Measurements from ENCODE around the gene FAM156B. TPM values are rescaled to one million over a fixed set of nuclear protein-coding genes. Genes with fewer than 3 reads are reported as not detected.
"Not testable (repeated sequence)": the region's sequence is repeated elsewhere in the genome, so short reads cannot be mapped to it uniquely, and the experiment has no call there.

FAM156B gene
- total RNA-seq, 1 experiment from 2014 or later, result 10.2 TPM

GRCh38 chrX:52907900-52908299 lies 10.8 kb downstream of the FAM156B start:
- not testable (repeated sequence) for DNase-seq; H4K20me1 ChIP-seq (ENCODE audit: insufficient read depth, low read depth, low read length); H3K27me3 ChIP-seq (ENCODE audit: low read length); H3K9ac ChIP-seq (ENCODE audit: low read length); H3K9me2 ChIP-seq (replicated peaks; ENCODE audit: insufficient read depth, low read length); H3K4me1 ChIP-seq (ENCODE audit: low read length); H3K79me2 ChIP-seq (ENCODE audit: low read length); H3K36me3 ChIP-seq (ENCODE audit: insufficient read depth, low read length); H3K4me2 ChIP-seq (ENCODE audit: low read depth, low read length, poor library complexity, severe bottlenecking); H2AFZ ChIP-seq (ENCODE audit: low read length); H3K4me3 ChIP-seq (ENCODE audit: low read length); H3K9me3 ChIP-seq (ENCODE audit: low read length); H3K27ac ChIP-seq (ENCODE audit: low read length)

- DNase-seq; H3K4me3 ChIP-seq (ENCODE audit: low read length); H2AFZ ChIP-seq (ENCODE audit: low read length); H3K9me2 ChIP-seq (replicated peaks; ENCODE audit: insufficient read depth, low read length); H3K27ac ChIP-seq (ENCODE audit: low read length); H3K36me3 ChIP-seq (ENCODE audit: insufficient read depth, low read length); H4K20me1 ChIP-seq (ENCODE audit: insufficient read depth, low read depth, low read length); H3K27me3 ChIP-seq (ENCODE audit: low read length); H3K4me1 ChIP-seq (ENCODE audit: low read length); H3K9ac ChIP-seq (ENCODE audit: low read length); H3K9me3 ChIP-seq (ENCODE audit: low read length); H3K79me2 ChIP-seq (ENCODE audit: low read length); H3K4me2 ChIP-seq (ENCODE audit: low read depth, low read length, poor library complexity, severe bottlenecking): not testable (repeated sequence)
Observed at GRCh38 chrX:52909313-52909969, 12.3 kb downstream of the FAM156B start.

GRCh38 chrX:52913681-52914080 lies 16.6 kb downstream of the FAM156B start:
- H3K9me3 ChIP-seq (ENCODE audit: low read length); H3K4me1 ChIP-seq (ENCODE audit: low read length); H3K4me3 ChIP-seq (ENCODE audit: low read length); H3K4me2 ChIP-seq (ENCODE audit: low read depth, low read length, poor library complexity, severe bottlenecking); H2AFZ ChIP-seq (ENCODE audit: low read length); H4K20me1 ChIP-seq (ENCODE audit: insufficient read depth, low read depth, low read length); H3K9me2 ChIP-seq (replicated peaks; ENCODE audit: insufficient read depth, low read length); DNase-seq; H3K79me2 ChIP-seq (ENCODE audit: low read length); H3K9ac ChIP-seq (ENCODE audit: low read length); H3K27me3 ChIP-seq (ENCODE audit: low read length); H3K36me3 ChIP-seq (ENCODE audit: insufficient read depth, low read length); H3K27ac ChIP-seq (ENCODE audit: low read length): not testable (repeated sequence)

GRCh38 chrX:52914704-52915103 lies 17.6 kb downstream of the FAM156B start:
- not testable (repeated sequence) for H3K79me2 ChIP-seq (ENCODE audit: low read length); H3K4me3 ChIP-seq (ENCODE audit: low read length); H3K36me3 ChIP-seq (ENCODE audit: insufficient read depth, low read length); H3K27ac ChIP-seq (ENCODE audit: low read length); H2AFZ ChIP-seq (ENCODE audit: low read length); H3K9ac ChIP-seq (ENCODE audit: low read length); H4K20me1 ChIP-seq (ENCODE audit: insufficient read depth, low read depth, low read length); DNase-seq; H3K4me2 ChIP-seq (ENCODE audit: low read depth, low read length, poor library complexity, severe bottlenecking); H3K9me3 ChIP-seq (ENCODE audit: low read length); H3K9me2 ChIP-seq (replicated peaks; ENCODE audit: insufficient read depth, low read length); H3K4me1 ChIP-seq (ENCODE audit: low read length); H3K27me3 ChIP-seq (ENCODE audit: low read length)

GRCh38 chrX:52923781-52924241 lies 26.7 kb downstream of the FAM156B start:
- Histone ChIP-seq H3K27me3 (ENCODE audit: low read length) (no peaks in the 10 kb centered on the region), H3K9me2 (replicated peaks; ENCODE audit: insufficient read depth, low read length) (no peaks in the 10 kb centered on the region), H2AFZ (ENCODE audit: low read length) (peak overlapping the region; percentile 74), H3K4me1 (ENCODE audit: low read length) (peaks cover 57% of the 10 kb centered on the region), H3K4me2 (ENCODE audit: low read depth, low read length, poor library complexity, severe bottlenecking) (peak overlapping the region; percentile 70), H3K4me3 (ENCODE audit: low read length) (peak overlapping the region; percentile 56), H3K9ac (ENCODE audit: low read length) (peak overlapping the region; percentile 70), H4K20me1 (ENCODE audit: insufficient read depth, low read depth, low read length) (no peaks in the 10 kb centered on the region), H3K27ac (ENCODE audit: low read length) (peak overlapping the region; percentile 95), H3K36me3 (ENCODE audit: insufficient read depth, low read length) (peaks cover 6% of the 10 kb centered on the region), H3K9me3 (ENCODE audit: low read length) (no peaks in the 10 kb centered on the region), H3K79me2 (ENCODE audit: low read length) (peaks cover 21% of the 10 kb centered on the region)
- peak; percentile 90 for DNase-seq

GRCh38 chrX:52930214-52930613 lies 33.1 kb downstream of the FAM156B start:
- H3K9me2 ChIP-seq (replicated peaks; ENCODE audit: insufficient read depth, low read length); H3K4me3 ChIP-seq (ENCODE audit: low read length); H3K9me3 ChIP-seq (ENCODE audit: low read length); H3K27me3 ChIP-seq (ENCODE audit: low read length); H2AFZ ChIP-seq (ENCODE audit: low read length); H3K36me3 ChIP-seq (ENCODE audit: insufficient read depth, low read length); DNase-seq; H3K9ac ChIP-seq (ENCODE audit: low read length); H3K4me2 ChIP-seq (ENCODE audit: low read depth, low read length, poor library complexity, severe bottlenecking); H4K20me1 ChIP-seq (ENCODE audit: insufficient read depth, low read depth, low read length); H3K27ac ChIP-seq (ENCODE audit: low read length): not testable (repeated sequence)
- Histone ChIP-seq H3K79me2 (ENCODE audit: low read length) (peaks cover 15% of the 10 kb centered on the region), H3K4me1 (ENCODE audit: low read length) (peaks cover 29% of the 10 kb centered on the region)

- DNase-seq, result peak; percentile 38
- Histone ChIP-seq H3K9me3 (ENCODE audit: low read length) (no peaks in the 10 kb centered on the region), H3K4me3 (ENCODE audit: low read length) (no peak overlapping the region), H3K9me2 (replicated peaks; ENCODE audit: insufficient read depth, low read length) (no peaks in the 10 kb centered on the region), H3K9ac (ENCODE audit: low read length) (no peak overlapping the region), H3K27ac (ENCODE audit: low read length) (peak overlapping the region; percentile 90), H4K20me1 (ENCODE audit: insufficient read depth, low read depth, low read length) (no peaks in the 10 kb centered on the region), H3K4me1 (ENCODE audit: low read length) (peaks cover 17% of the 10 kb centered on the region), H2AFZ (ENCODE audit: low read length) (no peak overlapping the region), H3K79me2 (ENCODE audit: low read length) (no peaks in the 10 kb centered on the region), H3K4me2 (ENCODE audit: low read depth, low read length, poor library complexity, severe bottlenecking) (peak overlapping the region; percentile 91), H3K27me3 (ENCODE audit: low read length) (no peaks in the 10 kb centered on the region), H3K36me3 (ENCODE audit: insufficient read depth, low read length) (peaks cover 6% of the 10 kb centered on the region)
Observed at GRCh38 chrX:52933213-52933612, 36.1 kb downstream of the FAM156B start.

- H3K4me3 ChIP-seq (ENCODE audit: low read length), result peak overlapping the region; percentile 86
- H3K79me2 ChIP-seq (ENCODE audit: low read length), result no peaks in the 10 kb centered on the region
- peak overlapping the region; percentile 90 for H3K27ac ChIP-seq (ENCODE audit: low read length)
- no peaks in the 10 kb centered on the region for H3K36me3 ChIP-seq (ENCODE audit: insufficient read depth, low read length)
- no peaks in the 10 kb centered on the region for H3K9me3 ChIP-seq (ENCODE audit: low read length)
- no peaks in the 10 kb centered on the region for H3K27me3 ChIP-seq (ENCODE audit: low read length)
- peak overlapping the region; percentile 91 for H3K4me2 ChIP-seq (ENCODE audit: low read depth, low read length, poor library complexity, severe bottlenecking)
- peaks cover 17% of the 10 kb centered on the region for H3K4me1 ChIP-seq (ENCODE audit: low read length)
- no peaks in the 10 kb centered on the region for H3K9me2 ChIP-seq (replicated peaks; ENCODE audit: insufficient read depth, low read length)
- no peaks in the 10 kb centered on the region for H4K20me1 ChIP-seq (ENCODE audit: insufficient read depth, low read depth, low read length)
- peak overlapping the region; percentile 92 for H3K9ac ChIP-seq (ENCODE audit: low read length)
- DNase-seq, result no peak
- peak overlapping the region; percentile 95 for H2AFZ ChIP-seq (ENCODE audit: low read length)
Observed at GRCh38 chrX:52933976-52934703, 37.0 kb downstream of the FAM156B start.
